HepG2 (cell line): ENCODE results near the gene ADSS1.

ENCODE experiments used
- AGO1 ChIP-seq: fragments of 200-400 bp; formaldehyde crosslinking; IDR thresholded peaks from 2 replicates; pipeline ENCODE4 v1.6.1; 2017; ENCODE audit warnings: mild to moderate bottlenecking, low read depth, low read length, moderate library complexity; ENCODE audit not compliant: poor library complexity, severe bottlenecking
- ZNF317 ChIP-seq: sonication (generic); formaldehyde crosslinking; IDR thresholded peaks from 2 replicates; pipeline ENCODE4 v1.5.0; 2020; ENCODE audit warnings: mild to moderate bottlenecking, missing genetic modification reagents
- TF ChIP-seq, protein P1 (sequence below): sonication (generic); IDR thresholded peaks from 2 replicates; pipeline ENCODE4 v1.6.1; 2016; ENCODE audit warnings: low read depth, borderline replicate concordance

DNA sequence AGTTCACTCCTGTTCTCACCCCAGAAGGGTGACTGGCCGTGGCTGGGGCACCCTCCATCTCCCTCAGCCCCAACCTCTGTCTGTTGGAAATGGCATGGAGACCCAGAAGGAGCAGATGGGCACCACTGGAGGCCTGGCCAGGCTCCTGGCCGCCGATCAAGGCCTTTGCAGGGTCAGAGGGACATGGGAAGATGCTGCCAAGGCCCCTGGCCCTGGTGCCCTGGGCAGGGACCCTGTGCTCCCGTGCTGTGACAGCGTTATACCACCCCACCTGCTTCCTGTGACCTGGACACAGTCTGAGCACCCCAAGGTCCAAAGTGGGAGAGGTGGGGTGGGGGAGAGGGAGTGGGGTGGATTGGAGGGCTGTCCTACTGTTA, 31.1 kb upstream of the ADSS1 start:
- TF ChIP-seq, protein P1, sequence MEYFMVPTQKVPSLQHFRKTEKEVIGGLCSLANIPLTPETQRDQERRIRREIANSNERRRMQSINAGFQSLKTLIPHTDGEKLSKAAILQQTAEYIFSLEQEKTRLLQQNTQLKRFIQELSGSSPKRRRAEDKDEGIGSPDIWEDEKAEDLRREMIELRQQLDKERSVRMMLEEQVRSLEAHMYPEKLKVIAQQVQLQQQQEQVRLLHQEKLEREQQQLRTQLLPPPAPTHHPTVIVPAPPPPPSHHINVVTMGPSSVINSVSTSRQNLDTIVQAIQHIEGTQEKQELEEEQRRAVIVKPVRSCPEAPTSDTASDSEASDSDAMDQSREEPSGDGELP = no peak
- no peak for TF ChIP-seq ZNF317 (CRISPR knock-in tag)
- TF ChIP-seq AGO1 = no peak
